ENCODE measurements around the gene SRRM4.

DNA sequence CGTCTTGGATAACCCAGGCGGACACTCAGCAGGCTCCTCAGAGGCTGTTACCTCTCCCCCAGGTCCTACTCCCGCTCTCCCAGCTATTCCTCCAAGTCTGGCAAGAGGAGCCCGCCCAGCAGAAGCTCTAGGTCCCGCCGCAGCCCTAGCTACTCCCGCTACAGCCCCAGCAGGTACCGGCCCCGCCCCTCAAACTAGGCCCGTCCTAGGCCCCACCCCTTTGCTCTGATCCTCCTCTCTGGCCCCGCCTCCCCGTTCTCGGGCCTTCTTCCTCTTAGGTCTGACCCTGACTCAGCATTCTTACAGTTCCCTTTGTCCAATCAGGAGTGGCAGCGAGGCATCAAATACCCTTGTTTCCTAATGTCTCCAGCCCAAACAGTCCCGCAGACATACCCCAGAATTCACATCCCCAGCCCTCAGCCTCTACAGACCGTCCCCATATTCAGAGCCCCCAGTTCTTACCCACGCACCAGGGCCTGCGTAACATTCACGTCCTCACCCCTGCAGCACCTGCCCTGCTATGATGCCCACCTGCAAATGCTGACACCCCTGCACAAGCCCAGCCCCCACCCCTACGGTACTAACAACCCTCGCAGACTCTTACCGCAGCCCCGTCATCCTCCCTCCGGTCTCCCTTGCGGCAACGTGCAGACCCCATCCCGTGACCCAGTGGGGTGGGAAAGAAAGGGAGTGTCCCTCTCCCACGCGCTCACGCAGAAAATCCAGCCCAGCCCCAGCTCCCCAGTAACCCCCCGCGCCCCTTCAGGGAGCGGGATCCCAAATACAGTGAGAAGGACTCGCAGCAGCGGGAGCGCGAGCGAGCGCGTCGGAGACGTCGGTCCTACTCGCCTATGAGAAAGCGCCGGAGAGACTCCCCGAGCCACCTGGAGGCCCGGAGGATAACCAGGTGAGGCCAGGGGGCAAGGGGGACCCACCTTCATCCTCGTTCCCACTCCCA is 172.4 kb downstream of the SRRM4 start:
- TF ChIP-seq POLR2A (IDR thresholded peaks at IDR 0.05), result no peak
- TF ChIP-seq, protein P1, sequence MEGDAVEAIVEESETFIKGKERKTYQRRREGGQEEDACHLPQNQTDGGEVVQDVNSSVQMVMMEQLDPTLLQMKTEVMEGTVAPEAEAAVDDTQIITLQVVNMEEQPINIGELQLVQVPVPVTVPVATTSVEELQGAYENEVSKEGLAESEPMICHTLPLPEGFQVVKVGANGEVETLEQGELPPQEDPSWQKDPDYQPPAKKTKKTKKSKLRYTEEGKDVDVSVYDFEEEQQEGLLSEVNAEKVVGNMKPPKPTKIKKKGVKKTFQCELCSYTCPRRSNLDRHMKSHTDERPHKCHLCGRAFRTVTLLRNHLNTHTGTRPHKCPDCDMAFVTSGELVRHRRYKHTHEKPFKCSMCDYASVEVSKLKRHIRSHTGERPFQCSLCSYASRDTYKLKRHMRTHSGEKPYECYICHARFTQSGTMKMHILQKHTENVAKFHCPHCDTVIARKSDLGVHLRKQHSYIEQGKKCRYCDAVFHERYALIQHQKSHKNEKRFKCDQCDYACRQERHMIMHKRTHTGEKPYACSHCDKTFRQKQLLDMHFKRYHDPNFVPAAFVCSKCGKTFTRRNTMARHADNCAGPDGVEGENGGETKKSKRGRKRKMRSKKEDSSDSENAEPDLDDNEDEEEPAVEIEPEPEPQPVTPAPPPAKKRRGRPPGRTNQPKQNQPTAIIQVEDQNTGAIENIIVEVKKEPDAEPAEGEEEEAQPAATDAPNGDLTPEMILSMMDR (IDR thresholded peaks at IDR 0.05), result no peak

Measured in thyroid gland (tissue), 4 donors.